Measurements from ENCODE around the gene CD300H. TPM values are rescaled to one million over a fixed set of nuclear protein-coding genes. Genes with fewer than 3 reads are reported as not detected.

Gene CD300H
- total RNA-seq, 1 experiment from 2014 or later, result not detected

GRCh38 chr17:74542166-74542565 lies 25.1 kb downstream of the CD300H start:
- Histone ChIP-seq H3K4me1 (ENCODE audit: control insufficient read depth in 1 of 2, insufficient read depth in 2 of 2, low read length in 2 of 2) (peaks cover 0 to 5% of the 10 kb centered on the region in 2 experiments; a peak in 1 of 4 replicates), H3K4me3 (replicated peaks in 1 of 2; ENCODE audit: low read depth in 1 of 2, low read length in 2 of 2) (no peak overlapping the region), H3K79me2 (ENCODE audit: insufficient read depth, low read length) (no peaks in the 10 kb centered on the region), H3K9ac (ENCODE audit: low read length) (no peak overlapping the region), H3K27ac (ENCODE audit: low read depth, low read length) (no peak overlapping the region), H3K9me2 (ENCODE audit: insufficient read depth) (no peaks in the 10 kb centered on the region), H3K36me3 (ENCODE audit: control insufficient read depth in 1 of 2, insufficient read depth in 2 of 2, low read length in 2 of 2) (no peaks in the 10 kb centered on the region), H4K20me1 (ENCODE audit: insufficient read depth) (no peaks in the 10 kb centered on the region), H3K27me3 (ENCODE audit: insufficient read depth, low read length) (peaks cover 20% of the 10 kb centered on the region), H3K4me2 (ENCODE audit: low read length) (no peak overlapping the region), H2AFZ (ENCODE audit: low read depth, low read length, poor library complexity, severe bottlenecking) (no peak overlapping the region), H3K9me3 (ENCODE audit: control insufficient read depth in 1 of 2, insufficient read depth in 1 of 2, low read depth in 1 of 2, low read length in 2 of 2) (no peaks in the 10 kb centered on the region)
- DNase-seq (ENCODE audit: low read depth, low spot score), result no peak
- TF ChIP-seq EZH2 (IDR thresholded peaks at IDR 0.05) (no peak), SRF (IDR thresholded peaks at IDR 0.05; ENCODE audit: low read depth) (no peak), CEBPB (IDR thresholded peaks at IDR 0.05; ENCODE audit: low read depth) (no peak), ZFX (IDR thresholded peaks at IDR 0.05) (no peak), POLR2AphosphoS5 (IDR thresholded peaks at IDR 0.05; ENCODE audit: low read depth, low read length) (no peak)
- intact Hi-C loops (cut with micrococcal nuclease), result no loop called here
- ChIA-PET CTCF (no interaction called here), POLR2A (no interaction called here), RAD21 (ENCODE audit: low non-redundant PET in 1 of 2, low total read pairs in 2 of 2, uncharacterized antibody in 2 of 2, unreplicated experiment in 2 of 2) (no interaction called here)
- no peak for ATAC-seq
- no TSS peak for BruUV-seq (replicated peaks)

GRCh38 chr17:74541176-74542111 lies 25.9 kb downstream of the CD300H start:
- no peaks in the 10 kb centered on the region for H3K36me3 ChIP-seq (ENCODE audit: control insufficient read depth in 1 of 2, insufficient read depth in 2 of 2, low read length in 2 of 2)
- BruUV-seq (replicated peaks), result no TSS peak
- H3K27me3 ChIP-seq (ENCODE audit: insufficient read depth, low read length), result peaks cover 27% of the 10 kb centered on the region
- H3K4me1 ChIP-seq (ENCODE audit: control insufficient read depth in 1 of 2, insufficient read depth in 2 of 2, low read length in 2 of 2), result peaks cover 0 to 5% of the 10 kb centered on the region in 2 experiments; a peak in 1 of 4 replicates
- ChIA-PET POLR2A (no interaction called here), RAD21 (ENCODE audit: low non-redundant PET in 1 of 2, low total read pairs in 2 of 2, uncharacterized antibody in 2 of 2, unreplicated experiment in 2 of 2) (no interaction called here), CTCF (no interaction called here)
- H3K9ac ChIP-seq (ENCODE audit: low read length), result no peak overlapping the region
- H3K9me3 ChIP-seq (ENCODE audit: control insufficient read depth in 1 of 2, insufficient read depth in 1 of 2, low read depth in 1 of 2, low read length in 2 of 2), result no peaks in the 10 kb centered on the region
- DNase-seq (ENCODE audit: low read depth, low spot score) (no peak), ATAC-seq (no peak)
- no peaks in the 10 kb centered on the region for H3K9me2 ChIP-seq (ENCODE audit: insufficient read depth)
- no peaks in the 10 kb centered on the region for H4K20me1 ChIP-seq (ENCODE audit: insufficient read depth)
- no peaks in the 10 kb centered on the region for H3K79me2 ChIP-seq (ENCODE audit: insufficient read depth, low read length)
- intact Hi-C loops (cut with micrococcal nuclease), result no loop called here
- no peak overlapping the region for H3K27ac ChIP-seq (ENCODE audit: low read depth, low read length)
- H3K4me3 ChIP-seq (replicated peaks in 1 of 2; ENCODE audit: low read depth in 1 of 2, low read length in 2 of 2), result no peak overlapping the region
- no peak overlapping the region for H2AFZ ChIP-seq (ENCODE audit: low read depth, low read length, poor library complexity, severe bottlenecking)
- H3K4me2 ChIP-seq (ENCODE audit: low read length), result no peak overlapping the region
- TF ChIP-seq CTCF (IDR thresholded peaks at IDR 0.05 in 2 of 3, conservative IDR thresholded peaks at IDR 0.05 in 1 of 3; ENCODE audit: borderline replicate concordance in 1 of 3, insufficient read depth in 1 of 3, low read depth in 2 of 3, low read length in 2 of 3), result no peak
- TF ChIP-seq RAD21 (IDR thresholded peaks at IDR 0.05; ENCODE audit: low read depth), result no peak
- no peak for TF ChIP-seq ZBTB33 (IDR thresholded peaks at IDR 0.05; ENCODE audit: extremely low read depth, insufficient replicate concordance, low read length)
- TF ChIP-seq MAX (IDR thresholded peaks at IDR 0.05), result no peak
- no peak for TF ChIP-seq EZH2phosphoT487 (IDR thresholded peaks at IDR 0.05; ENCODE audit: borderline replicate concordance)
- no peak for TF ChIP-seq ZFX (IDR thresholded peaks at IDR 0.05)
- TF ChIP-seq EGR1 (IDR thresholded peaks at IDR 0.05; ENCODE audit: low read depth), result no peak
- TF ChIP-seq FOSL1 (IDR thresholded peaks at IDR 0.05; ENCODE audit: low read depth), result no peak

Measured in HCT116 (cell line).